ENCODE results near the gene TMPRSS5.

TMPRSS5 gene

DNA sequence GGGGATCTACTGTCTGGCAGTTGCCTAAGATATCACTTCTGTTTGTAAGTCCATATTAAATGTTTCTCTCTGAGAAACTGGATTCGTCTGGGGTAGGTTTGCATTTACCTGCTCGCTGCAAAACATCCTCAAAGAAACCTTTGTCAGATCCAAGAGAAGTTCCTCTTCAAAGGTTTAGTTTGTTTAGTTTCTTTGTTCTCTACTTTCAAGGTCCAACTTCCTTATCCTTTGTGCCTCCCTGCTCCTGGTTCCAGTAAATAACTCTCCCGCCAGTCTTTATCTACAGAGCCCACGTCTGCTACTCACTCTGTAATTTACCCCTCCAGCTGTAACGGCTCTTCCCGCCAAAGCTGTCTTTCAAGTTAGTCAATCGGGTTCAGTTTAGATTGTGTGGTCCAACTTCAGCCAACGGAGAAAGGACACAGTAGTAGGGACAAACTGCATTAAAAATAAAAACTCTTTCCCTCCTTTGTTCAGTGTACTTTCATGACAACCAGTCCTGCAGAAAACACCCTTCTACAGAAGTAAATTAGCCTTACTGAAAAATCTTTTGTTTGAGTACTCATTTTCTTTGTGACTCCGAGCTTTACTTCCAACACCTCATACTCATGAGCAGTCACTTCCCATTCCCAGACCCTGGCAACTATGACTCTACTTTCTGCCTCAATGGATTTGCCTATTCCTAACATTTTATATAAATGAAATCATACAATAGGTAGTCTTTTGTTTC lies 41.0 kb downstream of the TMPRSS5 start:
- DNase-seq: no peak

DNA sequence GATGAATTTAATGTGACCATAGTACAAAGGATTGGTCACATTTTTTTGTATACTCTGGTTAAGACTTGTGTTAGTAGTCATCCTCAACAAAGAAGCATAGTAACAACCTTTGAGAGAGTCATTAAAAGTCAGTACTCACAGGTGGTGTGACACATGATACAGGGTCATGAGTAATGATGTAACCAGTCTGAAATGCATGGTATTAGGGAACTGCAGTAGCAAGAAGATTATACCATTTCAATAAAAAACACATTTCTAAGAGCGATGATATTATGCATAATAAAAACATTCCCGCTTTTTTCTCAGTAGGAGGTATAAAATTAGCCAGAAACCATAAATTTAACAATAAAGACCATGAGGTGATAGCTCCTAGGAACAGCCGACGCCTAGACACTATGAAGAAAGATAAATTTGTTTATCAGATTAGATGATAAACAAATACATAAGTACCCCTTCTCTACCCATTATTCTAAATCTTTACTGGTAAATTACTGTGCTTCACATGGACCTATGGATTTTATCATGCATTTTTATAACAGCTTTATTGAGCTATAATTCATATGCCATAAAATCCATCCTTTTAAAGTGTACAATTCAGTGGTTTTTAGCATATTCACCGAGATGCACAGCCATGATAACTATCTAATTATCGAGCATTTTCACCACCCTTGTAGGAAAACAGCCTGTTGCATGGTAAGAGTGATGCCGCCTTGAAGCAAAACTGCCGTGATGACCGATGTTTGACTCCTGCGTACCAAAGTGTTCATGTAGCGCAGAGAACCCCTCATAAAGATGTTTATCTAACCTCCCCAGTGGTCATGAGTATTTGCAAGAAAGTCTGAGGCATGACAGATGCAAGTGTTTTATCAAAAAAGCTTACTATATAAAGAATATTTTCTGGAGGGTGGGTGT lies 41.8 kb downstream of the TMPRSS5 start:
- DNase-seq: no peak

DNA sequence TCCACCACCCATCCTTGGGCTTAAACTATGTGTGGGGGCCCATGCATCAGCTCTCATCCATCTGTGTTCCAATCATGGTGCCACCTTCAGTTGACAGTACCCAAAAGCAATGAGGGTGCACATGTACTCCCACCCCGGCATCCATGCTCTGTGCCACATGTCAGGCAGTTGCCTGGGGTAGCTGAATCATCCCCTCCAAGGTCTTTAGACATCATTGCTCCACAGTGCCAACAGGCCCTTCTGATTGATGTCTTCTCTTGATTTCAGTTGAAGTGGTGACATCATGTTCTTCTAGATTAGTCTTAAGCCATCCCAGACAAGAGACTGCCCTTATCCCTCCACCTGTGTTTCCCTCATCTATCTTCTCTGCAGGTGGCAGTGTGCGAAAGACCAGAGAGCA lies 42.5 kb downstream of the TMPRSS5 start:
- DNase-seq: no peak

DNA sequence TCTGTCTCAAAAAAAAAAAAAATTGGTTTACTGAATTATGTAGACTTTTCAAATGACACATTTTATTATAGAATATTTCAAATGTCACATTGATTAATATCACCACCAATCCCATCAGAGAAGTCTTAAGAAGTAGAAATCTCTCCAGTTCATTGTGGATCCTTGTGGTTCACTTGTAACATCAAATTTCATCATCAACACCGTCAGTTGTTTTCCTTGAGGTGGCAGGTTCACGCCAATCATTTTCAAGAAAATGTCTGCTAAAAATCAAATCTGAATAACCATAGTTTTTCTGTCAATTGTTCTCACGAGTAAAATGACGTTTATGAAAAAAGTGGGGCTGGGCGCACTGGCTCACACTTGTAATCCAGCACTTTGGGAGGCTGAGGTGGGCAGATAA lies 50.3 kb downstream of the TMPRSS5 start:
- DNase-seq: no peak

DNA sequence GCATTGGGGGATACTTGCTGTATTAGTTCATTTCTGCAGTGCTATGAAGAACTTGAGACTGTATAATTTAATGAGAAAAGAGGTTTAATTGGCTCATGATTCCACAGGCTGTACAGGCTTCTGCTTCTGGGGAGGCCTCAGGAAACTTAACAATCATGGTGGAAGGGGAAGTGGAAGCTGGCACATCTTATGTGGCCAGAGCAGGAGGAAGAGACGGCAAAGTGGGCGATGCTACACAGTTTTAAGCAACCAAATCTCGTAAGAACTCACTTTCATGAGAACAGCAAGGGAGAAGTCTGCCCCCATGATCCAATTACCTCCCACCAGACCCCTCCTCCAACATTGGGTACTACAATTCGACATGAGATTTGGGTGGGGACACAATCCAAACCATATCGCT lies 55.1 kb downstream of the TMPRSS5 start:
- DNase-seq: no peak

DNA sequence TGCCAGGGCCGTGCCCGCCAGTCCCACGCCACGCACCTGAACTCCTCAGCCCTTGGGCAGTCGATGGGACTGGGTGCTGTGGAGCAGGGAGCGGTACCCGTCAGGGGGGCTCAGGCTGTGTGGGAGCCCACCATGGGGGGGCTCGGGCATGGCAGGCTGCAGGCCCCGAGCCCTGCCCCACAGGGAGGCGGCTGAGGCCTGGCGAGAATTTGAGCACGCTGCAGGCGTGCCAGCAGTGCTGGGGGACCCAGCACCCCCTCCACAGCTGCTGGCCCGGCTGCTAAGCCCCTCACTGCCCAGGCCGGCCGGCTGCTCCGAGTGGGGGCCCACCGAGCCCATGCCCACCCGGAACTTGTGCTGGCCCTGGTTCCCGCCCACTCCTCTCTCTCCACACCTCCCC lies 56.8 kb downstream of the TMPRSS5 start:
- DNase-seq: no peak

DNA sequence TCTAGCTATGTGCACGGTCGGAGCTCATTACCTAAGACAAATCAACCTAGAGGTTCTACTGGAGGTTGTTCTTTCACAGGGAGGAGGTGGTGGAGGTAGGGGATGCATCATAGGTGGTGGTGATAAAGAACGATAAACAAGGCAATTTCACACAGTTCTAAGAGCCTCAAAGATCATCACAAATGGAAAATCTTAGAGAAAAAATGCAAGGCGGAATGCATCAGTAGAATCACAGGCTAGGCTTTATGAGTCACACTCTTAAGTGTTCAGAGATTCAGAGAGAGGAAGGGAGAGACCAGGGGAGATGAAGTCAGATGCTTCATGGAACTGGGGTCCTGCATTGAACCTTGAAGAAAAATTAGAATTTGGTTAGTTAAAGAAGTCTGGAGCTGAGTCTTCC lies 58.3 kb downstream of the TMPRSS5 start:
- DNase-seq: no peak

DNA sequence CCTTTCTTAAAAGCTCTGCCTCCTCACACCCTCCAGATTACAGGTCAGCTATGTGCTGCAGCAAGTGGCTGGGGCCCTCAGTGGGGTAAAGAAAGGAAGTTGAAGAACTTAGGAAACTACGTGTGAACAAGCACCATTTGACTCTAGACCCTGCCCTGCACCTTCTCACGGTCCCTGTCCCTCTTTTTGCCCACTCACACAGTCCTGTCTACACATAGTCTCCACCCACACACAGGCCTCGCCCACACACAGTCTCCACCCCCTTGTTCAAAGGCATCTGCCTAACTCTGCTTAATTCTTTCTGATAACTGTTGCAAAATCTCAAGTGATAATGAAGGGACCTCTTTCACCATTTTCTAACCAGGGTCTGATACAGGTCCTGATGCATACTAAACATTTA lies 59.0 kb downstream of the TMPRSS5 start:
- DNase-seq: no peak

DNA sequence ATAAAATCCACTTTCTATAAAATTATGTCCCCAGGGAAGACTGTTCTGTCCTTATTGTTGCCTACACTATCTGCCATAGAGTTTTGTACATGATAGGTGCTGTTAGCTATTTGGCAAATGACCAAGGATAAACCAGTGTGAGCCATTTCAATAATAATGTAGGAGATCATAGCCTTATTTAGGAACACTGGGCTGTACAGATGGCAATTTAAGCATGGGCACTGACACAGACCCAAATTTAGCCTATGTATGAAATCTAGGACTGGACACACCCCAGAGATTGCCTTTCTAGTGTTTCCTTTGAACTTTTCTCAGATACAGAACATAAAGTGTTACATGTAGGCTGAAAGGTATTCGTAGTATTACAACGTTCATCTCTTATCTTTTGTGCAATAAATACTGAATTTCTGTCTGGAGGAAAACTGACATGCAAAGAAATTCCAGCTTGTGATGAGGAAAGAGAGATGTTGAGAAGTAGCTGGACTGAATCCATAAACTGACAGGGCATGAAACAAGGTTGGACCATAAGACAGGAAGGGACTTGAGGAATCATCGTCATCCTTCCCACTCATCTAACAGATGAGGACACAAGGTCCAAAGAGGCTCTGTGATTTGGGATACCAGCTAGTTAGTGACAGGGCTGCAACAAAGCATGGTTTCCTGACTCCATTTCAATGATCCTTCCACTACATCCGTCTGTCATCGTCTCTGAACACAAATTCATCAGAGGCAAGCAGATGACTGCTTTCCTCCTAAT lies 60.3 kb downstream of the TMPRSS5 start:
- no peak for DNase-seq

DNA sequence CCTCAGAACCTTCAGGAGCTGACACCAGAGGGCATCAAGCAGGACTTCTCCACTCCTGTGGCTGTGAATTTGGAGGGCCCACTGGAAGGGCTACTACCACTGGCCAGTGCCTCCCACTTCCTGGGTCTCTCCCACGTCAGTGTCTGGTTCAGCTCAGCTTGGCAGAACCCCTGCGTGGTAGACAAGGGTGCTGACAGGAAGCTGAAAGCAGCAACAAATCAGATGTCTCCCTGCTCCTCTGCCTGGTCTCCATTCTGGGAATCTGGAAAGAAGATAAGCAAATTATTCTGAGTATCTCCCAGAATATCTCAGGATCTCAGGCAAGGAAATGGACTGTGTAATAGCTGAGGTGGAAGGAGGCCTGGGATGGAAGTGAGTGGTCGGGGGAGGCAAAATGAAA lies 61.5 kb downstream of the TMPRSS5 start:
- no peak for DNase-seq

DNA sequence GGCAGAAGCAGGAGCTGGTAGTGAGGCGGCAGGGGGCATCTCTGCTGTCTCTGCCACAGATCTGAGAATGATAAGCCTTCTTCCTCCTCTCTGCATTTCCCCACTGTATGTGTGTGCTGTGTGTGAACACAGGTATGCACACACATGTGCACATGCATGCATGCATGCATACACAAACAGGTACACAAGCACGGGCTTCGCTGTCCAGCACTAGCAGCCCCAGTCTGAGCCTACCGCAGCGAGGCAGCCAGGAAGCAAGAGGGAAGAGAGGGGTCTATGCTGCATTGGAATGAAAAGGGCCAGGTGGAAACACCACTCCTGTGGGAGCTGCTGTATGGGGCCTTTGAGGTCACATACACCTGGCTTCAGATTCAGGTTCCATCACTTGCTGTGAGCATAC lies 62.4 kb downstream of the TMPRSS5 start:
- no peak for DNase-seq

DNA sequence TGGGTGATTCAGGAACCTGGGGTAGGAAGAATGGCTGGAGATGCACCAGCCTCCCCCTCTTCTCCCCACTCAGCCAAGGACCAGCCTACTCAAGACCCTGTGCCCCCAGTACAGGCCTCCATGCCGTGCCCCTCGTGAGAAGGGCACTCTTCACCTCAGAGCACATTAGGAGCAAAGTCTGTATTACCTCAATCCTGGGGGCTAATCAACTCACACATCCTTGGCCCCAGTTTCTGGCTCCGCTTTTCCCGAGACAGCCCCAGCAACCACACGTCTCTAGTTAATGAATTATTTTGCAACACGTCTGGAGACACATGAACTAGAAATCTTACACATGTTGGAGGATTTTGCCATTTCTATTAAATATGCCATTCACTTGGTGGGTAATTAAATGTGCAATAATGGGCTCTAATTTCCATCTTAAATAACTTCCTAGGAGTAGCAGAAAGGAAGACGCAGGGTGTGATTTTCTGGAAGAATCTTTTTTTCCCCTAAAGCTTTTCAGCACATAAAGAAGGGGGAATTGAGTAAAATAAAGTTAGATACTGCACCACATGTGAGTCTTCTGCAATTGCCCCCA lies 63.0 kb downstream of the TMPRSS5 start:
- DNase-seq: no peak

DNA sequence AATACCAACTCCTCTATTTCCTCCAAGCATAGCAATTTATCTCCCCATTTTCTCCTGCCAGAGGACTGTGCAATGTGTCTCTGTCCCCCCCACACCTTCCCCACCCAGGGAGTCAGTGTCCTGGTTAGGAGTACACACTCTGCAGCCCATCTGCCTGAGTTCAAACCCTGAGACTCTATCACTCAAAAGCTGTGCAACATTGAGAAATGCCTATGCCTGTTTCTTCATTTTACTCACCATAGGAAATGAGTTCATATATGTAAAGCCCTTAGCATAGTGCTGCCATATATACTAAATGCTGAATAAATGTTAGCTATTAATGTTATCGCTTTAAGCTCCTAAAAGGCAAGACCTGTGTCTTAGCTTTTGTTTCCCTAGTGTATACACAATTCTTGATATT lies 64.0 kb downstream of the TMPRSS5 start:
- DNase-seq: no peak

DNA sequence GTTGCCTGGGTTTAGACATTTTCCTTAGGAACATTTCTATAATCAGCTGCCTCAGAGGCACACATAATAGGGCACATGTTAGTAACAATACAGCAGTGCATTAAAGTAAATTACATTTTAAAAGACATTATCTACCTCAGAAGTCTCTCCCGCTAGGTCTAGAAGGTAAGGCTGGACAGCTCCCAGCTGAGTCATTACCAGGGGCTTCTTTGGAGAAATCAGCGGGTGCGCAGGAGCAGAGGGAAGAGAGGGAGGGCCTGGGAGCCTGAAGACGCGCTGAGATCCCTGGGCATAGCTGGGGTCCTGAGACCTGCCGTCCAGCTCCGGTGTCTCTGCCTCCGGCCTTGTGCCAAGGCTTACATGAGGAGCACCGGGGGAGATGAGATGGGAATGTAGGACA lies 67.7 kb downstream of the TMPRSS5 start:
- no peak for DNase-seq

DNA sequence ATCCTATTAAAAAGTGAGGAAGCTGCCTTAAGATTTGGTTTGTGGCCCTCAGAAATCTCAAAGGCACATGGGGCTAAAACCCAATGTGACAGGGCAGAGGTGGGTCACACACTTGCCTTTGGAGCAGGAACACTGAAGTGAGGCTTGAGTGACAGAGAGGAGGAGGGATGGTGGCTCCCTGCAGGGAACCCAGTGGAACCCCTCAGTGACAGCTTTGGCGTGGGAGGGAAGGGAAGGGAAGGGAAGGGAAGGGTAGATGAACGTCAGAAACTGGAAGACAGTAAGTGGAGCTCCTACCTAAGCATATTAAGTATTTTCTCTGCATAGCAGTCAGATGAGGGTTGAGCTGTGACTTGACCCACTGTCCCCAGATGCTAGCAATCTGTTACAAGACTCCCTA lies 68.5 kb downstream of the TMPRSS5 start:
- DNase-seq: no peak
